Loucy (cell line): ENCODE results near the gene FARP1.

Experiments
- EZH2phosphoT487 ChIP-seq: fragments of 200-600 bp; IDR thresholded peaks from 2 replicates; pipeline ENCODE4 v1.6.1; 2018; ENCODE audit warnings: antibody characterized with exemption, mild to moderate bottlenecking, moderate library complexity, borderline replicate concordance
- TF ChIP-seq, protein P1 (sequence below): fragments of 200-600 bp; sonication (generic); conservative IDR thresholded peaks from 2 replicates; pipeline ENCODE4 v1.5.1; 2014; ENCODE audit warnings: mild to moderate bottlenecking, antibody characterized with exemption, low read length

DNA sequence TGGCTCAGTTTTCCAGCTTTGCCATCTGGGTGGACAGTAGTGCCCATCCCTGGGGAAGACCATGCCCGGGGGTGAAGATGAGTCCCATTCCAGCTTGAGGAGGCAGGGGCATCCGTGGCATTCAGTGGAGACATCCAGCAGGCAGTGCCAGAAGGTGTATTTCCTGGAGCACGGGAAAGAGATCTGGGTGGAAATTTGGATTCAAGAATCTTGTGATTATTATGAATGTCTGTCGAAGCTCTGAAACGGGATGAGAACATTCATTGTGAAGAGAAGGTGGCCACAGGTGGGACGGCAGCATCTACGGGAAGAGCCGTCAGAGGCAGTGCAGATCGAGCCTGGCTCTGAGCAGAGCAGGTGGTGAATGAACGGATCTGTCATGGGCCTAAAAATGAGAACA lies 201.5 kb downstream of the FARP1 start:
- TF ChIP-seq, protein P1, sequence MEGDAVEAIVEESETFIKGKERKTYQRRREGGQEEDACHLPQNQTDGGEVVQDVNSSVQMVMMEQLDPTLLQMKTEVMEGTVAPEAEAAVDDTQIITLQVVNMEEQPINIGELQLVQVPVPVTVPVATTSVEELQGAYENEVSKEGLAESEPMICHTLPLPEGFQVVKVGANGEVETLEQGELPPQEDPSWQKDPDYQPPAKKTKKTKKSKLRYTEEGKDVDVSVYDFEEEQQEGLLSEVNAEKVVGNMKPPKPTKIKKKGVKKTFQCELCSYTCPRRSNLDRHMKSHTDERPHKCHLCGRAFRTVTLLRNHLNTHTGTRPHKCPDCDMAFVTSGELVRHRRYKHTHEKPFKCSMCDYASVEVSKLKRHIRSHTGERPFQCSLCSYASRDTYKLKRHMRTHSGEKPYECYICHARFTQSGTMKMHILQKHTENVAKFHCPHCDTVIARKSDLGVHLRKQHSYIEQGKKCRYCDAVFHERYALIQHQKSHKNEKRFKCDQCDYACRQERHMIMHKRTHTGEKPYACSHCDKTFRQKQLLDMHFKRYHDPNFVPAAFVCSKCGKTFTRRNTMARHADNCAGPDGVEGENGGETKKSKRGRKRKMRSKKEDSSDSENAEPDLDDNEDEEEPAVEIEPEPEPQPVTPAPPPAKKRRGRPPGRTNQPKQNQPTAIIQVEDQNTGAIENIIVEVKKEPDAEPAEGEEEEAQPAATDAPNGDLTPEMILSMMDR, result no peak
- TF ChIP-seq EZH2phosphoT487, result no peak
